Cerebellar nuclear complex (tissue), 1 donor: ENCODE results near the gene LIX1L.

Experiments used
- DNase-seq, 2 experiments: peaks; one replicate each; lab custom pipeline; 2025; lab: John Stamatoyannopoulos, UW

Gene LIX1L

DNA sequence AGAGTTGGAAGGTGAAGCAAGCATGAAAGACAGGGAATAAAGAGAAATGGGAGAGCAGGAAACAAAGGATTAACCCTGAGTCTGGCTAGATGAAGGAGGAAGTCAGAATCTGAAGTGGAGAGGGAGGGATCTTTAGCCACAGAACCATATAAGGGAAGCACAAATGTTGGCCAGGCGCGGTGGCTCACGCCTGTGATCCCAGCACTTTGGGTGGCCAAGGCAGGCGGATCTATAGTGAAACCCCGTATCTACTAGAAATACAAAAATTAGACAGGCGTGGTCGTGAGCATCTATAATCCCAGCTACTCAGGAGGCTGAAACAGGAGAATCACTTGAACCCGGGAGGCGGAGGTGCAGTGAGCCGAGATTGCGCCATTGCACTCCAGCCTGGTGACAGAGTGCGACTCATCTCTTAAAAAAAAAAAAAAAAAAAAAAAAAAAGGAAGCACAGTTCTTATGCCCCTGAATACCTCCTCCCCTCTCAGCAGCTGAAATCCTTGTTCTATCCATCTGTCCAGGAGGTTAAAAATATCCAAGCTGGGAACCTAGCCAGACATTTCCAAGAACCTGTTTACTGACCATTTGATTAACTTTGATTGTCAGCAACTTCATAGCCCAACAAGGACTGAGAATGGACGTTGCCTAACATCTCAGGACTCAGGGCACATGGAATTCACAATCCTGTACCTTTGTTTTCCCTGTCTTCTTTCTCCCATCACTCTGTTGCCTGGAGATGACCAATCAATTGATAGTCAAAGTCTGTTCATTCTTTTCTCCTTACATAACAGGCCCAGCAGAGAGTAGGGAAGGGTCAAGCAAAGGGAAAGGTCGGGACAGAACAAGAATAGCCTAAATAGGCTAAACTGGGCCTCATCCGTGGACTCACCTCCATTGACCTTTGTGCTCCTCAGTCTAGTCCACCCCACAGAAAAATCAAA lies 28.0 kb upstream of the LIX1L start:
- peak; percentile 29 to 57 for DNase-seq

DNA sequence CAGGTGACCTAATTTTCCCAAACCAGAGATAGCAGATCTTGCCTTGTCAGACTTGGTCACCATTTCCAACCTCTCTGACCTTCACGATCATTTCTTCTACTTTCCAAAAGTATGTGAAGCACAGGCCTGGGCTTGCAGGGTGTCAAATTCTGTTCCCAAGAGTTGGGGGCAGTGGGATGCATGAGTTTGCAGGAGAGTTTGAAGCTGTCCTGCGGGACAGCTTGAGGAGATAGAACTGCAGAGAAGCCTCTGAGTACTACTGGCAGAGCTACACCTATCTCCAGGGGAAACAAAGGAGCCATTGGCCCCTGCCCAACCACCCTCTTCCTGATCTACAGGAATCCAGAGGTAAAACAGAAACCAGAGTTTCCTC lies 27.3 kb upstream of the LIX1L start:
- no peak for DNase-seq

DNA sequence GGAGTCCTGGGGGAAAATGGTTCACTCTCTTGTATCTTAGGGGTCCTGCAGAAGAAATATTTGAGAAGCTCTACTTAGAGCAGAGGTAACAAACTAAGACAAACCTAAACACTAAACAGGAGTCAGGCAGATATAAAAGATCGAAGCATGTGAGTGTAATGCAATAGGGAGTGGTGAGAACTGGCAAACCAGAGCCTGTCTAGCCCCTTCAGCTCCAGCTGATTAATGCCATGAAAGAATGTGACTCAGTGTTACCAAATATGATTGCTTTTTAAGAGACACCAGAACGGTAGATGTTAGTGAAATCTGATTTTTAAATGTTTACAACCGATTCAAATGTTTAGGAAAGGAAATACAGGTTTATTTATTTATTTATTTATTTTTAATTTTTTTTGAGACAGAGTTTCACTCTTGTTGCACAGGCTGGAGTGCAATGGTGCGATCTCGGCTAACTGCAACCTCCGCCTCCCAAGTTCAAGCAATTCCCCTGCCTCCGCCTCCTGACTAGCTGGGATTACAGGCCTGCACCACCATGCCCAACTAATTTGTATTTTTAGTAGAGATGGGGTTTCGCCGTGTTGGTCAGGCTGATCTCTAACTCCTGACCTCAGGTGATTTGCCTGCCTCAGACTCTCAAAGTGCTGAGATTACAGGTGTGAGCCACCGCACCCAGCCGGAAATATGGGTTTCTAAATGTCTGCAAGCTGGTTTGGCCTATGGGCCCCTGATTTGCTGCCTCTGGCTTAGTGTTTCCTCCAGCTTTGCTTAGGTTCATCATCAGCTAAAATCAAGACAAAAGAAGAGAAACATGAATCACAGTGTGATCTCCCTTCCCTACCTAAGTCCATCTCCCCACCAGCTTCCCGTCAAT lies 26.4 kb upstream of the LIX1L start:
- DNase-seq: no peak

DNA sequence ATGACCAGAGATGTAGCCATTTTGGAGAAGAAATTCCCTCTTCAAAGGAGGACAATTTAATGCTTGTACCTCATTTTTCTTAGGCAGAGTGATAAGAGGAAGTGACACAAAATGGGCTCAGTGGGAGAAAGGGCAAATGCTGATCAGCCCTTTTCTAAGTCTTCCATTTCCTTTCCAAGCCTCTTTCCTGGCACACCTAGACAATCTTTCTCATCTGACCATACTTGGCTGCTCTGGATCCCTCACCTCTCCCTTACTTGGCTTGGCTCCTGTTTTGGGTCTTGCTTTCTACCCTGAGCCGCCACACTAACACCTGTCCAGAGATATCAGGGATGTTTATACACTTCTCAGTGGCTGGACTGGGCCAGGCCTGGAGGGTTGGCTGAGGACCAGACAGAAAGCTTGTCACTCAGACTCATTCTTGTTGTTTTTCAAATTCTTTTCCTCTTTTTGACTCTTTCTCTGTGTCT lies 25.4 kb upstream of the LIX1L start:
- no peak for DNase-seq

DNA sequence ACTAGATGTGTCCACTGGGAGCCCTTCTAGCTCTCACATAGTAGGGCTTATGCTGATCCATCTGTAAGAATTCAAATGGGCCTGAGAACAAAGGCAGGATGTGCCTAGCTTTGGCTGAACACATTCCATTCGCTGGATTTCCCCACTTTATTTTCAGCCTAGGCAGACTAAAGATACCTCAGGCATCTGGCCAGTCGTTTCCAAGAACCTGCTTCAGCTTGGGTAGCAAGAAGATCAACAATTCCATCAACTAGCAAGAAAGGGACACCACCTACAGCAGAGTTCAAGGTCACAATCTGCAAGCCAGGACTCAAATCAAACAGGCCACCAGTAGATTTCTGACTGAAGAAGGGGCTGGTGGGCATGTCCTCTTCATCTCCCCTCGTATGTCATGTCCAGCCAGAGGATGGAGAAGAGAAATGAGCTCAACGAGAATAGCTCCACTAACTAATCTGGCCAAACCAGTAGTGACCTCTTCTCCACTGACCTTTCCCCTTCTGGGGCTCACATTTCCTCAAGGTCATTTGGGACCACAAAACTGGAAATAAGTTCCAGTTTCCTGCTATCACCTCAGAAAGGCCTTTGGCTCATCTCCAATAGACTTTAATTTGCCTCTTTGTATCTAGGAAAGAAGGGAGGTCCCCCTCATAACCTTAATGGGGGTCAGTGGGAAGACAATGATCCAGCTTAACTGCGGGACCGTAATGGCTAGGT lies 24.4 kb upstream of the LIX1L start:
- DNase-seq: no peak

DNA sequence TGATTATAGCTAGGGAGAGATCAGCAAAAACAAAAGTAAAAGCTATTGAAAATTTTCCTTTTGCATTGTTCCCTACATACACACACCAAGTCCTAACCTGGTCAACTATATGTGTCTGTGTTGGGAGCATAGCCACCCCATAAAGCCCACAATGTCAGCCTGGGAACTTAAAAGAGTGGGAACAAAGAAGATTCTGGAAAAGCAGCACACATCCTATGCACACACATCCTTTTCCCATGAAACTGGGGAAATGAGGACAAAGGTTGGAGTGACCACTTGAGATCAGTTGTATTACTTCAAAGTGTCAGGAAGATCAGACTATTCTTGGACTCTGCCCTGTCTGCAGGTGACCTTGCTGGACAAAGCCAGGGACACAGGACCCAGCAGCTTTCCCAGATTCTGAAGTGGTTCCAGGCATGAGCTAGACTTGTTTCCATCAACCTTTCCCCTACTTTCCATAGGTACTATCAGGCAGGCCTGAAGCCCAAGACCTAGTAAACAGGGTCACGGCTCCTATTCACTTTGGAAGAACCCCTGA lies 22.7 kb upstream of the LIX1L start:
- no peak for DNase-seq

DNA sequence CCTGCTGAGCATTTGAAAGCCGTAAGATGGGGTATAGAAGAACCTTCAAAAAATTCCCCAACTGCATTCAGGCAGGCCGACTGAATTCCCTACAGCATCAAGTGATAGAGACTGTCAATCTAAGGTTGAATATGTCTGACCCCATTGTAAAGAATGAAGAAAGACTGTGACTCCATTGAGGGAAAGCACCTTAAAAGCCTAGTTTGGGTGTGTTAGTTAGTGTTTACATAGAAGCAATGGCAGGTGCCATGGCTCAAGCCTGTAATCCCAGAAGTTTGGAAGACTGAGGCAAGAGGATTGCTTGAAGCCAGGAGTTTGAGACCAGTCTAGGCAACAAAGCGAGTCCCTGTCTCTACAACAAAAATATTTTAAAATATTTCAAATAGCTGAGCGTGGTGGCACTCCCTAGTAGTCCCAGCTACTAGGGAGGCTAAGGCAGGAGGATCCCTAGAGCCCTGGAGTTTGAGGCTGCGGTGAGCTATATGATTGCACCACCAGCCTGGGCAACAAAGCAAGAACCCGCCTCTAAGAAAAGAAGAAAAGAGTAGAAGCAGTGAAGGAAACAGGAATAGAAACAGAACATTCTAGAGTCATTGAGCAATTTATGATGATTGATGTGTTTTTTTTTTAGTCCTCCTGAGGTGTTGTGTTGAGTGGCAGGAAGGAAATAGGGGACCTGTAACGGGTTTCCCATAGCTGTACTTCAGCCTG lies 22.1 kb upstream of the LIX1L start:
- DNase-seq: no peak

DNA sequence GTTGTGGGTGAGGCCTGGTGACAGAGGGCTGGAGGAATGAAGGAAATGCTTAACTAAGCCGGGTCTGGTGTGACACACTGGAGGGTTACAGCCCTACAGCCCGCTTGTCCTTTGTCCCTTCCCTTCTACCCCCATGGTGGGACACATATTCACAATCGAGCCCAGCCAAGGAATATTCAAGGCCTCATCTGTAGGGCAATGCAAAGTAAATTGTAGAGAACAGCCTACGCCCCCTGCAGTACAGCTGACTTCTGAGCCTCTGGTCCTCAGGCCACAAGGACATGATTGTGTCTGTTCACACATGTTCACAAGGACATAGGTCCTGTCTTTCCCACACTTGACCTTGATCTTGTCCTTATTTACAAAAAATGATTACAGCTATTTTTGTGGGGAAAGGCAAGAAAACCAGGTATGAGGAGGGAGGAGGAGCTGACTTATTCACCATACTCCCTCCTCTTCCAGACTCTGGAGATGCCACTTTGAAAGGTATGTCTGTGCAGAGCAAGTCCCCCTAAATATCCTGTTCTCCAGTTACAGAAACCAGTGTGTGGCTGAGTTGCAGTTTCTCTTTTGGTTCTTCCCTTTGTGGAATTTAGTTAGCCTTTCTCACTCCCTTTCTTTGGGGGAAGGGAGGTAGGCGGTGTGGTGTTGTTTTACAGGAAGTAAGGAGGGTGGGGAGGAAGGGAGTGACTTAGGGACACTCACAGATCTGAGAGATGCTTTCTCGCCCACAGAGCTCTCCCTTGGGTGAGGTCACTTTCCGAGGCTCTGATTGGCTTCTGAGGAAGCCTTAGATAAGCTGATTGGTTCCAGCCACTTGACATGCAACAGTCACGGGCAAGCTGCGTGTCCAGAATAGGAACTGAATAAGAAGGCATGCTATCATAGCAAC lies 21.3 kb upstream of the LIX1L start:
- peak; percentile 95 to 98 for DNase-seq

DNA sequence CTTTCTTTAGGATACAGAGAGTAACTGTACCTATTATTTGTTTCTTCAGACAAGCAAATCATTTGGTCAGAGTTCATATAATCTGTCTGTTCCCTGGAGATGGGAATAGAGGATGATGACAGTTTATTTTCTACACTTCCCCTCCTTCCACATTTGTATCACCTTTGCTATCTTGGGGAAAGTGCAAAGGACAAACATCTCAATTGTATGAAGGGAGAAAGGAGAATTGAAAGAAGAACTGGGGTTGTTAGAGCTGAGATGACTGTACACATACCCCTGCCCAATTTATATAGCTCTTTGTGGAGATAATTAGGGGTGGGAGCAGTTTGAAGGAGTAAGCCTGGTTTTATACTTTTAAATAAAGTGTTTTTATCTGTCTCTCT lies 20.6 kb upstream of the LIX1L start:
- no peak for DNase-seq

DNA sequence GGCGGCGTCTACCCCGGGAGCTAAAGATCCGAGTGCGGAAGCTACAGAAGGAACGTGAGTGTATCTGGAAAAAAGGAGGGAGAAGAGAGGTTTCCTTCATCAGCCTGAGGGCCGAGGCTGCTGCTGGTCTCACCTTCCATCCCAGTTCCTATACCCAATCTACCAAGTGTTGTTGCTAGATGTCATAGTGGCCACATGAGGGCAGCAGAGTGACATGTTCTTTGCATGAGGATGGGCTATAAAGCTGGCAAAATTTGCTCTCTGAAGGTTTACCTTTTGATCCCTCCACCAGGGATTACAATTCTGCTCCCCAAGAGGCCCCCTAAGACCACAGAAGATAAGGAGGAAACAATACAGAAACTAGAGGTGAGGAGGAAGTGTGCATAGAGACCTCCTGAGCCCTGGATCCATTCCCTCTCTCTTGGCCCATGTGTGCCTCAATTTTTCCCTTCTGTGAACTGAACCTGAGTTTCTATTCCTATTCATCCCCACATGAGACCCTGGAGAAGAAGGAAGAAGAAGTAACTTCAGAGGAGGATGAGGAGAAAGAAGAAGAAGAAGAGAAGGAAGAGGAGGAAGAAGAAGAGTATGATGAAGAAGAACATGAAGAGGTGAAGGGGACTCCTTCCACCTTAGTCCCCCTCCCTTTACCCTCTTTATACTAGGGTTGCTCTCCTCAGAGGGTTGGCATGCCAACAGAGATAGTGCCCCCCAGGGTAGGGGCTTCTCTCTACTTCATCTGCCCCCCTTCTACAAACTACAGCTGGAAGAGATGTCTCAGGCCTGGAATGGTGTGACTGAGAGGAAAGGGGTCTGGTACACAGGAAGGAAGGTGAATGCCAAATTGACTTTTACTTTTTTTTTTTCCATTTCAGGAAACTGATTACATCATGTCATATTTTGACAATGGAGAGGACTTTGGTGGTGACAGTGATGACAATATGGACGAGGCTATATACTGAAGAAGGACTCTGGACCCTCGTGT lies 20.0 kb upstream of the LIX1L start:
- DNase-seq: peak in 1 of 2 experiments; percentile 37

DNA sequence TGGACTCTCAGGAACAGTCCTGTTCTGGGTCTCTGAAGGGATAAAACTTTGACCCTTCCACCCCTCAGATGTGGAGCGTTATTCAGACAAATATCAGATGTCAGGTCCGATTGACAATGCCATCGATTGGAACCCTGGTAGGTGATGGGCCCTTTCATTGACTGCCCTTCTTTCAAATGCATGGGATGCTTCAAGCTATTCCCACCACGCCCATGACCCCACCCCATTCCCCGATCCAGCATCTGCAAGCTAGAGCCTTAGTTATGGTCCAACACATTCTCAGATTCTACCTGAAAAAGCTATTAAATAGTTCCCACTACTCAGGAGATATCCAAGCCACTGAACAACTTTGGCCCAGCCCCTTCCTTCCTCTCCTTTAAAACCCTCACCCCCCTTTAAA lies 19.2 kb upstream of the LIX1L start:
- DNase-seq: no peak

DNA sequence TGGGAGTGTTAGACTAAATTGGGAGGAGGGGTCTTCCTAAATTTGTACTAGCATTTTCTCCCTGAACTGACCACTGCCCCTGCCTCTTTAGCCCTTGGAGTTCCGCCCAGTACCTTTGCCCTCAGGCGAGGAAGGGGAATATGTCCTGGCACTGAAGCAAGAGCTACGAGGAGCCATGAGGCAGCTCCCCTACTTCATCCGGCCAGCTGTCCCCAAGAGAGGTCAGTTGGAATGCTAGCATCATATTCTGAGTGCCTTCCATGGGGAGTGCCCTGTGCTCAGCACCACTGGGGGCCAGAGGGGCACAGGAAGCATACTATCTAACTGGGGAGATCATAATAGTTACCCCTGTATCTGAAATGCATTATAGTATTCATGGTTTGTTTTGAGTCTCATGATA lies 17.4 kb upstream of the LIX1L start:
- DNase-seq: no peak

DNA sequence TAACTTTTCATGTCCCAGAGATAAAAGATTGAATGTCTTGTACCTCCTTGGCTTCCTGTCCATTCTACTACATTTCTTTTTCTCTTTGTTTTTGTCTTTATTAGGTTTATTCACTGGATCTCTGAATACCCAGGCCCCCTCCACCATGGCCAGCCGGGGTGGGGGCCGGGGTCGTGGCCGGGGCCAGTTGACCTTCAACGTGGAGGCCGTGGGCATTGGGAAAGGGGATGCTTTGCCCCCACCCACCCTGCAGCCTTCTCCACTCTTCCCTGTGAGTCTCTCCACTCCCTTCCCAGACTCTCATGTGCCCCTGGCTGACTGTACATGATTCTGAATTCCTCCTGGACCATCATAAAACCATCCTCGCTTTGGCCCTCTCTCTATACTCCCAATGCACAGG lies 16.9 kb upstream of the LIX1L start:
- DNase-seq: no peak

DNA sequence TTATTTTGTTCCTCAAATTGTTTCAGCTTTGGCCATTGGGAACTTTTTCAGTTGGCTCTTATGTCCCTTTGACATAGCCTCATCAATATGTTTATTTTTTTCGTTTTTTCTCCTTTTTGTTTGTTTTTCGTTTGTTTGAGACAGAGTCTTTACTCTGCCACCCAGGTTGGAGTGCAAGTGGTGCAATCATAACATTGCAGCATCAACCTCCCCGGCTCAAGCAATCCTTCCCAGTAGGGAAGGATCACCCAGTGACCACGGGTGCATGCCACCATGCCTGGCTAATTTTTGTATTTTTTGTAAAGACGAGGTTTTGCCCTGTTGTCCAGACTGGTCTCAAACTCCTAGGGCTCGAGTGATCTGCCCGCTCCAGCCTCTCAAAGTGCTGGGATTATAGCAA lies 14.8 kb upstream of the LIX1L start:
- DNase-seq: no peak

DNA sequence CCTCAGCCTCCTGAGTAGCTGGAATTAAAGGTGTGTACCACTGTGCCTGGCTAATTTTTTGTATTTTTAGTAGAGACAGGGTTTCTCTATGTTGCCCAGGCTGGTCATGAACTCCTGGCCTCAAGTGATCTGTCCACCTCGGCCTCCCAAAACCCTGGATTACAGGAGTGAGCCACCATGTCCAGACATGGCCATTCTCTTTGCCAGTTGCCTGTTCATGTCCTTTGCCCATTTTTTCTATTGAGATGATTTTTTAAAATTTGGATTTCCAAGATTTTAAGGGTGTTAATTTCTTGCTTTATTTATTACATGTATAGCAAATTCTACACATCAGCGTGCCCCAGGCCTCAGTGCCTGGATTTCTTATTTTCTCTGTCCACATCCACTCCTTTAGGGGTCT lies 9.5 kb upstream of the LIX1L start:
- DNase-seq: no peak

DNA sequence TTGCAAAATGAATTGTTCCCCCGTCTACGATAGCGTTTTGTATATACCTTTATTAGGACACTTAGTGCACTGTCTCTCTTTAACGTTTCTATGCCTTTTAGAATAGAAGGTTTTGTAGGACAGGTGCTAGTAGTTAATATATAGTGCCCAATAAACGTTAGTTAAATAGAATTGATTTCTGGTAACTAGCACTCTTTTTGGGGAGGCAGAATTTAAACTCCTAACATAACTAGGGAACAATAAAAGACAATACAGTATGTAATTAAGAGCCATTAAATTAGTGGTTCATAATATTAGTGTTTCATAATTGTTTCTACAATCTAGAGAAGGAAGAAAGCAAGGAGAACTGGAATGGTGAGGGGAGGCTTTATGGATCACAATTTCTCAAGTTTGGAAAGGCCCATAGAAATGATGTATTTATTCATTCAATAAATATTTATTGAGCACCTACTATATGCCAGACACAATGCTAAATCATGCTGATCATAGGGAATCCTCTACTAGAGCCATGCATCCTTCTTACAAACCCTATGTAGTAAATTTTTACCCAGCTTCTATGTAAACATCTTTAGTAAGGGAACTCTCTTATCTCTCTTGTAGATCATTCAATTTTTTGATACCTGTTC lies 7.4 kb upstream of the LIX1L start:
- no peak for DNase-seq

DNA sequence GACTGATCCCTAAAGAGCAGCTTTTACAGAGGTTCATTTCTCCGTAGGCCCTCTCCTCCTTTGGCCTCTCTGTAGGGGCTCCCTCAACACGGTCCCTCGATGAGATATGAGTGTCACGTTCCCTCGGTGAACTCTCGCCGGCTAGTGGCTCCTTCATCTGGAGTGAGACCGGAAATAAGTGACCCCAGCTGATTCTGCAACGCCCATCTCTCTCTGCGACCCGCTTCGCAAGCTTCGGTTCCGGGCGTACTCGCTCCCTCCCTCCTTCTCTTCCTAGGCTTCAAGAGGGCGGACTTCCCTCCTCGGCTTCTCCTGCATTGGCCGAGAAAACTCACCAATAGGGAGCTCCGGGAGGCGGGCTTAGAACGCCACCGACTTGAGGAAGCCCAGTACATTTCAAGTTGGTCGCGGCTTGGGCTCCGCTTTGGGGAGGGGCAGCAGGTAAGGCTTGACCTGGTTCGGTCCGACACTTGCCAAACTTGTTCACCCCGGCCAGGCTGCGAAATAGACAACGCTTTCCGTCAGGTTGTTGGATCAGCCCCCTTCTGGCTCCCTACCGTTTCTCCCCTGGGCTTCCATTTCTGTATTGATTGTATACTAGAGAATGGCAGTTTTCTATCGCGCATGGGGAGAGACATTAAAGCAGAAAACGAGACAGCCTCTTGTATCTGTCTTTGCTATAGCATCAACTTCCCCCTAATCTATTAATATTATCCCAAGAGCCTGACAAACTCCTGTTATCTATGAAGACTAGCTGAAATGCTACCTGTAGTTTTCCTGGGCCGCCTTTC lies 6.7 kb upstream of the LIX1L start, which contains the start of the genes ANKRD34A and POLR3GL:
TSS of gene ANKRD34A (minus strand) at position 248 of the 791 bp plus-strand sequence. CDS start 2,816 bp downstream, outside the sequence.
TSS of gene POLR3GL (plus strand) at position 363 of the 791 bp plus-strand sequence. CDS start 10,176 bp downstream, outside the sequence.
- DNase-seq: peak; percentile 95 to 96
